ES-I3 (cell line): ENCODE measurements around the gene ADGRL3.
"Not testable (repeated sequence)": the region's sequence is repeated elsewhere in the genome, so short reads cannot be mapped to it uniquely, and the experiment has no call there.

Experiments
- H3K36me3 ChIP-seq: 2 replicates; pipeline ENCODE4 v1.6.1; 2013; ENCODE audit warnings: mild to moderate bottlenecking, low read length, control low read depth, moderate library complexity; ENCODE audit not compliant: insufficient read depth
- H3K4me1 ChIP-seq: 2 replicates; pipeline ENCODE4 v1.6.1; 2013; ENCODE audit warnings: mild to moderate bottlenecking, control low read depth, low read length; ENCODE audit not compliant: insufficient read depth
- H3K9ac ChIP-seq: 2 replicates; pipeline ENCODE4 v1.6.1; 2013; ENCODE audit warnings: low read depth, mild to moderate bottlenecking, low read length, moderate library complexity
- H3K9me3 ChIP-seq: 2 replicates; pipeline ENCODE4 v1.6.1; 2013; ENCODE audit warnings: mild to moderate bottlenecking, low read length, moderate library complexity; ENCODE audit not compliant: control insufficient read depth, insufficient read depth

The ADGRL3 gene

DNA sequence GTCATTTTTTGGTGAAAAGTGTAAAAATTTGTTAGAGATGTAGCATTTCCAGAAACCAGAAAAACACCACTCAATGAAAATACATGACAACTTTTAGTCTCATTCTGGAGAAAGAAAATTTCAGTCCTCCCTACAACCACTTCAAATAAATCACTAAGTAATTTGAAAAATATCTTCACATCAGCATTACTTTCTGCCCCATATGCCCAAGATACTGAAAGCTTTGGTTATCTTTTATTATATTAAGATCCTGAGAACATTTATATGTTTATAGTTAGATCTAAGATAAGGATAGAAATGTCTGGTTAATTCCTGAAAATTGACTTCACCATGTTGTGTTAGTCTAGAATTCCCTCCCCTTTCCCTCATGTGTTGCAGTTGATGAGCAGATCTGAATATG, 119.0 kb downstream of the ADGRL3 start:
- Histone ChIP-seq H3K36me3 (no peaks in the 10 kb centered on the region), H3K4me1 (no peaks in the 10 kb centered on the region; the same call in 1 of the 2 replicates), H3K9ac (no peak overlapping the region), H3K9me3 (peaks cover 4% of the 10 kb centered on the region)

- Histone ChIP-seq H3K4me1 (no peaks in the 10 kb centered on the region; the same call in 1 of the 2 replicates), H3K9ac (no peak overlapping the region), H3K36me3 (no peaks in the 10 kb centered on the region), H3K9me3 (peaks cover 4% of the 10 kb centered on the region)
Observed at GRCh38 chr4:61320154-61320553, 120.0 kb downstream of the ADGRL3 start.

- Histone ChIP-seq H3K9ac (no peak overlapping the region), H3K36me3 (no peaks in the 10 kb centered on the region), H3K4me1 (no peaks in the 10 kb centered on the region; the same call in 1 of the 2 replicates), H3K9me3 (peaks cover 4% of the 10 kb centered on the region)
Observed at GRCh38 chr4:61320631-61321030, 120.5 kb downstream of the ADGRL3 start.

DNA sequence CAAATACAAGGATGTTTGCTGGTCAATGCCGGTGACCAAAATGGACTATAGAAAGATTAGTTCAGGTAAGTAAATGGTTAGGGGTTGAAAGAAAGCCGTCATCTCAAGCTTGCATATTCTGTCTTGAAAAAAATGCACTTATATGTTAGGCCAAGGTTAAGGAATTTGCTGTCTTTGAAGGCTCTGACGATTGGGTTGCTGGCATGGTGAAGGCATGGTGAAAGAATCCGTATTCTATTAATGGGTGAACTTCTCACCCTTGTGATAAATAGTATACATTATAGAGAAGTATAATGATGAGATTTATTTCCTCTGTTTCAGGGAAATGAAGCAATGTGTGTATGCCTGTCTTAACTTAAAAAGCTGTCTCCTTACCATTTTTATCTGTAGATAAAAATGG, 132.6 kb downstream of the ADGRL3 start:
- H3K9me3 ChIP-seq: no peaks in the 10 kb centered on the region
- H3K36me3 ChIP-seq: no peaks in the 10 kb centered on the region

GRCh38 chr4:61333490-61333889, 133.4 kb downstream of the ADGRL3 start:
- peaks cover 14% of the 10 kb centered on the region; the same call in 1 of the 2 replicates for H3K4me1 ChIP-seq
- H3K36me3 ChIP-seq: no peaks in the 10 kb centered on the region
- H3K9me3 ChIP-seq: no peaks in the 10 kb centered on the region
- H3K9ac ChIP-seq: no peak overlapping the region

More for the DNA sequence above, 132.6 kb downstream of the ADGRL3 start:
- H3K9ac ChIP-seq: no peak overlapping the region
- H3K4me1 ChIP-seq: peaks cover 14% of the 10 kb centered on the region; the same call in 1 of the 2 replicates

DNA sequence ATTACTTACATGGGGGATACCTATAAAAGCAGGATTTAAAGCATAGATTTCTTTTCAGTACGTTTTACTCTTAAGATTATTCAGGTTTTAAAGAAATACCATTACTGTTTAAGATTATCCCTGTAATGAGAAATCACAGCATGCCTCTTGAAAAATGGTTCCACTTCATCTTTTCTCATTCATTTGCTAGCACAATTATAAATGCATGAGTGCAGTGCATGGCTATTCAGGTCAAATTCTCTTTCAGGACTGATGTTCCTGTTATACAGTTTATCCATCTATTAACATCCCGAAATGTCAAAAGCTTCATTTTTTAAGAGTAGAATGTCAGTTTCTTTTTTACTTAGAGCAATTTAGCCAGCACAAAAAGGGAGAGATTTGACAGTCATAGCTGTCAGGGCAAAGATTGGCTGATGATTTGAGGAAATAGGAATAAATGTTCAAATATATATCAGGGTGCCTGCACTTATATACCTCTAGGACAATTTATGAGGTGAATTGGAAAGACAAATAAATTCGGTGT, 135.2 kb downstream of the ADGRL3 start:
- Histone ChIP-seq H3K36me3 (no peaks in the 10 kb centered on the region), H3K4me1 (peaks cover 14% of the 10 kb centered on the region; the same call in 1 of the 2 replicates), H3K9ac (no peak overlapping the region), H3K9me3 (no peaks in the 10 kb centered on the region)

DNA sequence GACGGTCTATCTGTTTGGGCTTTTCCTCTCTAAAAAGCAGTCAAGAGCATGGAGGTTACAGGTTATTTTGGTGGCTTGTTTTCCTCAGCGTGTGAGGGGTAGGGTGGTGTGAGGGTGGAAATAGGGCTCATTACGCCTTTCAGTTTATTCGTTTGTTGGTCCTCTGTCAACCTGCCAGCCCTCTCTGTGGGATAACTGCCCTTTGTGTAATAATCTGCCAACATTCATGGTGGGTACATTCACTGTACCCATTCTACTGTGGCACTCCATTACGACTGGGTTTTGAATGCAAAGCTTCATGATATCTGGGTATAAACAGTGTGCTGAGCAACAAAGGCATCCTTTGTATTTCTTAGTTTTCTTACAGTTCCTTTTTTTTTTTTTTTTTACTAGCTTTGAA, 136.4 kb downstream of the ADGRL3 start:
- peaks cover 14% of the 10 kb centered on the region; the same call in 1 of the 2 replicates for H3K4me1 ChIP-seq
- H3K36me3 ChIP-seq: no peaks in the 10 kb centered on the region
- H3K9me3 ChIP-seq: no peaks in the 10 kb centered on the region
- 0 out of 2 replicates have a peak overlapping the region, but pooled peaks have one; percentile 4 for H3K9ac ChIP-seq

DNA sequence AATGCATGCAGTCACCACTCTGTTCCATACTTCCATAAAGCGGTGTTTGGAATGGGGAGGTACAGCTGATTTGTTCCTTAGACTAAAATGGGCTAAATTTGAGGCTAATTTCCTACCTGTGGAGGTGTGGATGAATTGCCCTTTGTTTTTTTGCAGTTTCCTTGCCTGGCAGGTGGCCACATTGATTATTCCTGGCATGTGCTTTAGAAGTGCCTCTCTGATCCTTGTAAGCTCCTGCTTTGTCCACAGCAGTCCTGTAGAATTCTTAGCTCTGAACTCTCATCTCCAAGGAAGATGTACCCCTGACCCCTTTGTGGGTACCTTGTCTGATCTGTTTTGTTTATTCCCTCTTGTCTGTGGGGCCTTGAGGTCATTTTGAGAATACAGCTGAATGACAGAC, 136.8 kb downstream of the ADGRL3 start:
- Histone ChIP-seq H3K36me3 (no peaks in the 10 kb centered on the region), H3K9me3 (no peaks in the 10 kb centered on the region), H3K4me1 (peaks cover 14% of the 10 kb centered on the region; the same call in 1 of the 2 replicates), H3K9ac (no peak overlapping the region)

DNA sequence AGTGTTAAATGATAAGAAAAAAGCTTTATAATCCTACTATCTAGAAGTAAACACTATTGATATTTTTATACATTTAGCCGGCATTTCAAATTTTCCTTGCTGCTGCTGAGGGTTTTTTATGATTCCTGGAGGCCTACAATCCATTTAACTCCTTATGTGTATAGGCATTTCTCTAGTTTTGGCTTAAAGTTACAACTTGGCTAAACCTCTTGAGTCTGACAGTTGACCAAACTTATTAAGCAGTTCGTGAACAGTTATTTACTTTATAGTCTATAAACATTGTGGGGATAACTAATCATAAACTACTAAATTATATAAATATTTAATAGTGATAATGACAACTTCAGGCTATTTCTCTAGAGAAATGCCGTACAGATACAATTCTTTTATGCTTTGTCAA, 141.9 kb downstream of the ADGRL3 start:
- Histone ChIP-seq H3K4me1 (peaks cover 10% of the 10 kb centered on the region; the same call in 1 of the 2 replicates), H3K36me3 (no peaks in the 10 kb centered on the region), H3K9me3 (no peaks in the 10 kb centered on the region), H3K9ac (no peak overlapping the region)

GRCh38 chr4:61350932-61351331, 150.8 kb downstream of the ADGRL3 start:
- H3K9me3 ChIP-seq: no peaks in the 10 kb centered on the region
- H3K4me1 ChIP-seq: no peaks in the 10 kb centered on the region
- no peaks in the 10 kb centered on the region for H3K36me3 ChIP-seq
- H3K9ac ChIP-seq: no peak overlapping the region

DNA sequence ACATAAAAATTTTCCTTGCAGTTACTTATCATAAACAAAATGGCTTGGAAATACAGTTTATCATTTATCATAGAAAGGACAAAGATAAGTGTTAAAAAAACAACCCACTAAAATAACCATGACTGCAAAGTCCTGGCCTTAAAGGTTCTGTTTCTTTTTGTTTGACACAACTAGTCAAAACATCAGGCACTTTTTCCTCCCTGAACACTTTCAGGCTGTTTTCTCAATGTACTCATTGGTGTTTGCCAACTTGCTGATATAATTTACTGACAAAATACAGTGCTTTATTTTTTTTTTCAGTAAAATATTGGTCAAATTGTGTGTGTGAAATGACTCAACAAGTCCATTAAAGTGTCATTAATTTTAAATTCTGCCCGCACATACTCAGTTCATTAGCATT, 156.6 kb downstream of the ADGRL3 start:
- no peaks in the 10 kb centered on the region for H3K36me3 ChIP-seq
- no peak overlapping the region for H3K9ac ChIP-seq
- no peaks in the 10 kb centered on the region for H3K9me3 ChIP-seq
- H3K4me1 ChIP-seq: no peaks in the 10 kb centered on the region

DNA sequence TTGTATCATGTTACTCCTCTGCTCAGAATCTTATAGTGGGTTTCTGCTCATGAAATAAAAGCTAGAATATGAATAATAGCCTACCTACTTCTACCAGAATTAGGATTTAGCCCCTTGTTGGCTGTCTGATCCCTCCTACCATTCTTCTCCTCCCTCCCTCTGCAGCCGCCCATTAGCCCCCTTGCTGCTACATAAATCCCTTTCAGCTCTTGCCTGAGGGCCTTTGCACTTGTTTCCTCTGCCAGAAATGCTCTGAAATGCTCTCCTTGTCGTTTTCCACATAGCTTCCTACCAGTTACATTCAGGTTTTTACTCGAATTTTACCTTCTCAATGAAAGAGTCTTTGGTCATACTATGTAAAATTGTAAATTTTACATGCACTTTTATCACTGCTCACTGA, 159.2 kb downstream of the ADGRL3 start:
- Histone ChIP-seq H3K9me3 (no peaks in the 10 kb centered on the region), H3K36me3 (no peaks in the 10 kb centered on the region), H3K9ac (no peak overlapping the region), H3K4me1 (no peaks in the 10 kb centered on the region)

DNA sequence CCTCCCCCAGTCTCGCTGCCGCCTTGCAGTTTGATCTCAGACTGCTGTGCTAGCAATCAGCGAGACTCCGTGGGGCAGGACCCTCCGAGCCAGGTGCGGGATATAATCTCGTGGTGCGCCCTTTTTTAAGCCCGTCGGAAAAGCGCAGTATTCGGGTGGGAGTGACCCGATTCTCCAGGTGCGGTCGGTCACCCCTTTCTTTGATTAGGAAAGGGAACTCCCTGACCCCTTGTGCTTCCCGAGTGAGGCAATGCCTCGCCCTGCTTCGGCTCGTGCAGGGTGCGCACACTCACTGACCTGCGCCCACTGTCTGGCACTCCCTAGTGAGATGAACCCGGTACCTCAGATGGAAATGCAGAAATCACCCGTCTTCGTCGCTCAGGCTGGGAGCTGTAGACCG, 172.7 kb downstream of the ADGRL3 start:
- H3K9me3 ChIP-seq, H3K9ac ChIP-seq, H3K36me3 ChIP-seq: not testable (repeated sequence)
- peaks cover 11% of the 10 kb centered on the region; the same call in 1 of the 2 replicates for H3K4me1 ChIP-seq

DNA sequence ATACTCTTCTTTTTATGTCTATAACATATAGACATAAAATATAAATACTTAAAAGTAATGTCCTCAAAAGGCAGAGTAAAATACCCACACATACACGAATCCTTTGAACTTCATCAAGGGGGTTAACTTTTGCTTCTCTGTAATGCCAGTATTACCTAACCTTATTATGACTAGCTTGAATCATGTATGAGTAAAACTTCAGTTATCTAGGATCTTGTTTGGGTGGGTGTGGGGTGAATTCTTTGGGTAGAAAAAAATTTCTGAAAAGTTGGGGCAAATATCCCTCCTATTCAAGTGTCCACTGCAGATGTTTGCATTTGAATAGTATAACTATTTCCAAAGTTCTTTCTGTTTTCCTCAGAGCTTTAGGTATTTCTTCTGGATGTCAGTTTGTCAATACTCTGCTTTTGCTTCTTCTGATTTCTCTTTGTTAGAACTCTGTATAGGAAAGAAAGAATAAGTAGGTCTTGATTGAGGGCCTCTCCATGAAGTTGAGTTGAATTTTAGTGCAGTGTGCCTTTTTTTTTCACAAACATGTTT, 173.8 kb downstream of the ADGRL3 start:
- Histone ChIP-seq H3K4me1 (peaks cover 11% of the 10 kb centered on the region; the same call in 1 of the 2 replicates), H3K36me3 (no peaks in the 10 kb centered on the region), H3K9me3 (no peaks in the 10 kb centered on the region; the same call in 1 of the 2 replicates), H3K9ac (no peak overlapping the region)

GRCh38 chr4:61374447-61374891, 174.3 kb downstream of the ADGRL3 start:
- H3K9ac ChIP-seq: no peak overlapping the region
- H3K4me1 ChIP-seq: peaks cover 11% of the 10 kb centered on the region; the same call in 1 of the 2 replicates
- no peaks in the 10 kb centered on the region; the same call in 1 of the 2 replicates for H3K9me3 ChIP-seq
- H3K36me3 ChIP-seq: no peaks in the 10 kb centered on the region
